Measurements from ENCODE around the gene VWCE. TPM values are rescaled to one million over a fixed set of nuclear protein-coding genes. Genes with fewer than 3 reads are reported as not detected.

Gene VWCE
- total RNA-seq, 2 experiments from 2014 or later, result 5.2 to 6.8 TPM

DNA sequence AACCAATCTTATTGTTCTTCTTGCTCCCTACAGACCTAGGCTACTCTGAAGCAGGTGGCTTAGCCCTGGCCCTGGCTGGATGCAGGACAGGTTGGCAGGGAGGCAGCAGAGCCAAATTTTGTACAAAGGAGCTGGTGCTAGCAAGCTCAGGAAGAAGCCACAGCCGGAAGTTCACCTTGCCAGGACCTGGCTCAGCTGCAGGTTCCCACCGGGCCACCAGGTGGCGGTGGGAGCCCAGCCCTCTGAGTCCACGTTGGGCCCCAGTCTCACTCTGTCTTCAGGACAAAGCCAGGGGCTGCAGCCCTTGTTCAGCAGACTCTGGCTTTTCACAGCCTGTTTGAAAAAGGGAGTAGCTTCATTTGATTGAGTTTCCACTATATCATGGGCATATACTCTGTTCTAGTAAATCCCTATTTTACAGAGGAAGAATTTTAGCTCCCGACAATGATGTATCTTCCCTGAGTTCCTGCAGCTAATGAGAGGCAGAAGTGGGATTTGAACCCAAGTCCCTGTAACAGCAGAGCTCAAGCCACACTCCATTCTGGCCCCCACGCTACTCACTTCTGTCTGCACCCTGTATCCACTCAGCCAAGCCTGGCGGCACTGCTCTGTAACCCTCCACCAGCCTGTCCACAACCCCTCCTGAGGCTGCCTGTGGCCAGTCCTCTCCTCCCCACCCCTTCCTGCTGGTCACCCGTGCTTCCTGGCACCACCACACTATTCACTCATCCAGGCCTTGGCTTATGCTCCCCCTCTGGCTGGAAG lies 41.2 kb upstream of the VWCE start:
- CTCF ChIA-PET, result interaction anchor here (0.6 to 7.4 kb wide), 37 partner anchors 9 to 1723 kb away, joined by 3 to 185 read pairs (median 6); partner anchors contain the start of genes CPSF7, CYB561A3, SDHAF2 and TMEM138
- Mint-ChIP-seq H3K4me3 (no peak overlapping the region), H3K27ac (peak overlapping the region; percentile 86), H3K9me3 (ENCODE audit: low read depth) (no peaks in the 10 kb centered on the region), H3K4me1 (peaks cover 37% of the 10 kb centered on the region), H3K27me3 (no peaks in the 10 kb centered on the region), H3K36me3 (ENCODE audit: low read depth) (peaks cover 33% of the 10 kb centered on the region)
- POLR2A ChIA-PET, result interaction anchor here (0.6 to 1.3 kb wide), 6 partner anchors 14 to 73 kb away, joined by 3 to 15 read pairs (median 5); partner anchors contain the start of genes CYB561A3, TMEM138 and TMEM216
- intact Hi-C loops (cut with DNase I, micrococcal nuclease), result loop anchor here (1.0 to 10.0 kb wide), 7 partner anchors 25 to 788 kb away; partner anchors contain the start of genes CPSF7 (in 1 of the 2), CYB561A3 (in 1 of the 2), INCENP (in 1 of the 2) and TMEM216 (in 1 of the 2)
- DNase-seq (peak; percentile 90), ATAC-seq (peak; percentile 68)

DNA sequence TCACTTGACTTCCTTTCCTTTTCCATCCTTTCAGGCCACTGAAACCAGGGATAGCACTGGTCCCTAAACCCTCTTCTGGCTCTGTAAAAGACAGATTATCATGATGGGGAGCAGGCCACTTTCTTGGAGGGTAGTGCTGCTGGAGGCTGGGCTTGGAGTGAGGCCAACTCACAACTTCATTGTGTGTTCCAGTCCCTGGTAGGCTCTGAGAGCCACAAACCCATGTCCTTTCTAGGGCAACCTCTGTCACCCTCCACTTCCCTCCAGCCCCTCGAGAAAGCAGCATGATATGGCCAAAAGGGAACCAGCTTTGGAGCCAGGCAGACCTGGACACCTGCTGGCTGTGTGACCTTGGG lies 40.2 kb upstream of the VWCE start:
- Mint-ChIP-seq H3K27ac (peak overlapping the region; percentile 55), H3K9me3 (ENCODE audit: low read depth) (no peaks in the 10 kb centered on the region), H3K27me3 (no peaks in the 10 kb centered on the region), H3K4me1 (peaks cover 45% of the 10 kb centered on the region), H3K4me3 (no peak overlapping the region), H3K36me3 (ENCODE audit: low read depth) (peaks cover 38% of the 10 kb centered on the region)
- no peak for DNase-seq
- no peak for ATAC-seq
- ChIA-PET CTCF (interaction anchor here (0.6 to 7.4 kb wide), 19 partner anchors 8 to 111 kb away, joined by 3 to 185 read pairs (median 17); partner anchors contain the start of genes CPSF7, CYB561A3, SDHAF2 and TMEM138), POLR2A (interaction anchor here (0.6 to 1.5 kb wide), 3 partner anchors 8 to 27 kb away, joined by 3 to 15 read pairs (median 3); partner anchors contain the start of genes CYB561A3 and TMEM138)
- intact Hi-C loops (cut with DNase I, micrococcal nuclease), result loop anchor here in 1 of 2 experiments (5.0 to 10.0 kb wide), 2 partner anchors 302 to 789 kb away; partner anchors contain the start of gene INCENP

DNA sequence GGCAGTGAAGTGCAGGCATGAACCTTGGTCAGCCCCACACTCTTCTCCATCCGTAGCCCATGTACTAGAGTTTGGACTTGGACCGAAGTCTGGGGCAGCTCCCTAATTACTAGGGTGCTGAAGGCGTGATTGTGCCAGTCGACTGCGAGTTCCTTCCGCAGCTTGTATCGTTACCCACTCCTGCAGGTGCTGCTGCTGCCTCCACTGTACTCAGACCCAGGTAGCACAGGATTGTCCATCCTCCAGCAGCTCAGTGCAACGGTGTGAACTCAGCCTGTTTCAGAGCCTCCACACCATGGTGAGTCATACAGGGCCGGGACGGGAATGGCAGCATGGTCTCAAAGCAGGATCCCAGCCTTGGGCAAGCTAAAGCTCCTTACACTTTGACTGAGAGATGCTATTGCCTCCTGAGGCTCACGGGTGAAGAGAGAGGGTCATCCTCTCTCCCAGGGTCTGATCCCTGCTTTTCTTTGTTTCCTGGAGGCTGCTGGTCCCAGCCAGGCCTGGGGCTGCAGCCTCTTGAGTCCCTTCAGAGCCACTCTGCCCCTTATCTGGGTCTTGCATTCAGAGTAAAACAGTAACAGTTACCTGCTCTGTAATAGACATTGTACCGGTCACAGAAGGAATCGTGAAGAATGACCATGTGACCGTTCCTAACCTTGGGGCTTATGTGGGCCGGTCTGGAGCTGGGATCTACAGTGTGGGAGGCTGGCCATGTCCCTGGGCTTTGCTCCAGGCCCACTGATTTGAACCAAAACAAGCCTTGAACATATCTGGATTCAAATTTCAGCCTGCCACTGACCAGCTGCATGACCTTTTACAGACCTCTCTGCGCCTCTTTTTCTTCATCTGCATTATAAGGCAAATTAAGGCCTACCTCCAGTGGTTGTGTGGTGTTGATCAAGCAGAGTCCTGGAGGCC lies 39.6 kb upstream of the VWCE start:
- Mint-ChIP-seq H3K9me3 (ENCODE audit: low read depth) (no peaks in the 10 kb centered on the region), H3K4me3 (peak overlapping the region; percentile 97), H3K4me1 (peaks cover 51% of the 10 kb centered on the region), H3K36me3 (ENCODE audit: low read depth) (peaks cover 43% of the 10 kb centered on the region), H3K27me3 (no peaks in the 10 kb centered on the region), H3K27ac (peak overlapping the region; percentile 100)
- ChIA-PET CTCF (interaction anchor here (0.6 to 7.4 kb wide), 13 partner anchors 13 to 101 kb away, joined by 3 to 185 read pairs (median 10); partner anchors contain the start of genes CPSF7, CYB561A3, SDHAF2 and TMEM138), POLR2A (interaction anchor here (0.5 to 2.4 kb wide), 8 partner anchors 23 to 1393 kb away, joined by 3 to 26 read pairs (median 3); partner anchors contain the start of genes CPSF7, CYB561A3, HNRNPUL2 and SDHAF2)
- DNase-seq (peak; percentile 24), ATAC-seq (no peak)
- intact Hi-C loops (cut with DNase I, micrococcal nuclease), result loop anchor here in 1 of 2 experiments (5.0 to 10.0 kb wide), 3 partner anchors 248 to 790 kb away; partner anchors contain the start of genes INCENP and SYT7

DNA sequence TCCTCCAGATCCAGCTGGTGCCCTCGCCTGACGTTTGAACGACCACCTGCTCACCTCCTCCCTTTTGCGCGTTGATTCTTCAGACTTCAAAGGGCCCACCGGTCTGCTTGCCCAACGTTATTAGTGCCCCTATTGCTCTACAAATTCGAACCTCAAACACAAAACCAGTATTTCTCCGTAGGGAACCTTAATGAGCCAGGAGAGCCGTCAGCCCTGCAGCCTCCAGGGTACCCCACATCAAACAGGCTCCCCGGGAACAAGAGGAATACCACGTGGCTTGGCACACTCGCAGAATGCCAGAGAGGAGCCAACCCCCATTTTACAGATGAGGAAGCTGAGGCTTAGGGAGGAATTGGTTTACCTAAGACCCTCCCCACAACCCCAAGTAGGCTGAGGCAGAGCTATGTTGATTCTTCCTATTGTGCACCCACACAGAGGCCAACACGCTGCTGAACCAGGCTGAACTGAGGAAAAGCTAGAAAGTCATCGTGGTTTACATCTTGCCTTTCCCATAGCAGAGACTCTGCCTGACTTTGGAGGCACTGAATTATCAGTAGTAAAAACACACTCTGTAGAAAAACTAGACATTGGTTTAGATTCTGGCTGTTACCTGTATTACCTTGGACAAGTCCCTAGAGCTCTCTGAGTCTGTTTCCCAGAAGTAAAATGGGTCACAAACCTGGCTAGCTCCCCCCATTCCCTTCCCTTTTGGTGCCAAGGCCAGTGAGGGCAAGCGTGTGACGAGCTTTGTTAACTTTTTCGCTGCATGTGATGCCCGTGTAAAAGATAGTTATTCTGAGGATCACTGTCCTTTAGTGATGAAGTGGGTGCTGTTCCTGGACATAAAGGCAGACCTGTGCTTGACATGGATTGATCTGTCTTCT lies 38.7 kb upstream of the VWCE start:
- H3K4me3 Mint-ChIP-seq, result peak overlapping the region; percentile 97
- DNase-seq, result peak; percentile 23

DNA sequence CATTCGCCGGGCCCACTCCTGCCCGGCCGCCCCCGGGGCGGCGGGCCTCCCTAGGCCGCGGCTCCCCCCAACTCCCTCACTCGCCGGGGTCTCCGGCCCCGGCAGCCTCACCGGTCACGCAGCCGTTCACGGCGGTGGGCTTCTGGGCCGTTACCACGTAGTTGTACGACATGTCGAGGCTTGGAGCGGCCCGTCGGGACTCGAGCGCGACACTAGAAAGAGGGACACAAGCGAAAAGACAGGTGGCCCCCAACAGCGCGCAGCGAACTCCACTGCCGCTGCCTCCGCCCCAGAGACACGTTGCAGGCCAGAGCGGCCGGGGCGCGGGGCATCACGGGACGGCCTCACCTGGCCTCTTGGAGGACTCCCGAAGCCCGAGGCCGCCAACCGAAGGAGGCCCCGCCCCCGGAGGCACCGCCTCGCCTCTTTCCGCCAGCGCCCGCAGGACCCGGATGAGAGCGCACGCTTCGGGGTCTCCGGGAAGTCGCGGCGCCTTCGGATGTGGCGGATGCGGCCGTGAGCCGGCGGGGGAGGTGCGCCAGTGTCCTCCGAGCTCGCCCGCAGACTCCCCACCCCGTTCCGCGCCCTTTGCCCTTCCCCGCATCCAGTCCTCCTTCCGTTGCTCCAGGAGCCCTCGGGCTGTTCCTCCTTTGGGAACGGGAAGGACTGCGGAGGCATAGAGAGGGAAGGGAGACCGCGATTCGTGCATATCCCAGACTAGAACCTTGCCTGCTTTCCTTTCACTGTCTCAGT lies 37.9 kb upstream of the VWCE start, which contains the start of the genes DDB1 and TKFC:
TSS of gene DDB1 (minus strand) at position 309 of the 753 bp plus-strand sequence. CDS start at position 172, 137 bp downstream.
TSS of gene TKFC (plus strand) at position 432 of the 753 bp plus-strand sequence. CDS start 1,501 bp downstream, outside the sequence.
- no peaks in the 10 kb centered on the region for H3K9me3 Mint-ChIP-seq (ENCODE audit: low read depth)
- H3K36me3 Mint-ChIP-seq (ENCODE audit: low read depth), result peaks cover 46% of the 10 kb centered on the region
- ChIA-PET POLR2A (interaction anchor here (0.5 to 2.4 kb wide), 5 partner anchors 29 to 174 kb away, joined by 3 to 26 read pairs (median 4); partner anchors contain the start of genes CPSF7, CYB561A3, SDHAF2 and TMEM138), CTCF (interaction anchor here (0.6 to 7.4 kb wide), 13 partner anchors 23 to 501 kb away, joined by 3 to 185 read pairs (median 4); partner anchors contain the start of genes CPSF7, CYB561A3, SDHAF2 and TMEM138)
- no peaks in the 10 kb centered on the region for H3K27me3 Mint-ChIP-seq
- intact Hi-C loops (cut with DNase I, micrococcal nuclease), result loop anchor here (1.0 to 10.0 kb wide), 11 partner anchors 29 to 792 kb away; partner anchors contain the start of genes TMEM138 (in 2 of the 2), CCDC86 (in 1 of the 2), CPSF7 (in 1 of the 2) and INCENP (in 1 of the 2)
- ATAC-seq (peak; percentile 94), DNase-seq (peak; percentile 99)
- H3K27ac Mint-ChIP-seq, result peak within 1 kb of the TSS; percentile 100
- H3K4me3 Mint-ChIP-seq, result peak within 1 kb of the TSS; percentile 97
- peaks cover 64% of the 10 kb centered on the region for H3K4me1 Mint-ChIP-seq

More for the DNA sequence above, 38.7 kb upstream of the VWCE start:
- Mint-ChIP-seq H3K4me1 (peaks cover 58% of the 10 kb centered on the region), H3K9me3 (ENCODE audit: low read depth) (no peaks in the 10 kb centered on the region), H3K36me3 (ENCODE audit: low read depth) (peaks cover 46% of the 10 kb centered on the region), H3K27ac (peak overlapping the region; percentile 100), H3K27me3 (no peaks in the 10 kb centered on the region)
- CTCF ChIA-PET, result interaction anchor here (0.6 to 7.4 kb wide), 16 partner anchors 14 to 502 kb away, joined by 3 to 185 read pairs (median 4); partner anchors contain the start of genes CPSF7, CYB561A3, SDHAF2 and TMEM138
- peak; percentile 1 for ATAC-seq
- POLR2A ChIA-PET, result interaction anchor here (0.5 to 2.4 kb wide), 9 partner anchors 25 to 1394 kb away, joined by 3 to 26 read pairs (median 3); partner anchors contain the start of genes CPSF7, CYB561A3, HNRNPUL2 and SDHAF2
- intact Hi-C loops (cut with DNase I, micrococcal nuclease), result loop anchor here (1.0 to 10.0 kb wide), 11 partner anchors 29 to 791 kb away; partner anchors contain the start of genes TMEM138 (in 2 of the 2), CCDC86 (in 1 of the 2), CPSF7 (in 1 of the 2) and INCENP (in 1 of the 2)

DNA sequence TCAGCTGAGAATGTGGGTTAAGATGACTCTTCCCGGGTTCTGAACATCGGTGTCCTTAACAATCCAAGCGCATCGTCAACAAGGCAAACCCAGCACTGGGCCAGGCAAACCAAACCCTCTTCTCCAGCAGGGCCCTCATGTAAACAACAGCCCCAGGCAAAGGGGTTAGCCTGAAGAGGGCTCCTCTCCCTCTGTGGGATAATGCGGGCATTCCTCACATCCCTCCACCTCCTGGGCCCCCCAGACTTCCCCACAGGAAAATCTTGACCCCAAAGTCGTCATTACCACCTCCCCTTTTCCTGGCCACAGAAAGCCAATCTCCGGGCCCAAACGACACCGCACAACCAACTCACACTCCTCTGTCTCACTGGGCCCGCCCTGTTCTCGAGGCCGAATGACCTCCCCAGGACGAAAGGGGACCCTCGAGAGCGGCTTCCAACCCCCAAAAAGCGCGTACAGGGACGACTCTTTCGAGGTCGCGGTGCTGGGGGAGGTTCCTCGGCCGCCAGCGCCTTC lies 37.2 kb upstream of the VWCE start:
- DNase-seq, result peak; percentile 27
- no peaks in the 10 kb centered on the region for H3K9me3 Mint-ChIP-seq (ENCODE audit: low read depth)
- ATAC-seq, result no peak

DNA sequence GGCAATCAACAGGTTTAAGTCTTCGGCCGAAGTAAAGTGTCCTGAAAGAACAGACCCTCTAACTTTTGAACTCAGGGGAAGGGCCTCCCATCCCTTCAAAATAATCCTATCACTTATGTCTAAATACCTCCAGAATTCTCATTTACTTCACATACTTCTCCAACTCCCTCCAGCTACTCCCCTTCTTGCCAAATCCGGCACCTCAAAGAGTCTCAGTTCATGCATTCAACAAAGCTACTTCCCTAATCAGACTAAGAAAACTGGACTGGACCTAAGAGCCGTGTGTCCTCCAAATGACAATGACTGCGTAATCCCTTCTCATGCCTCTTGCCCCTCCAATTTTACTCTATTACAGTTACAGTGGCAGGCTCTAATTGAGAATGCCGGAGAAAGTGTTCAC lies 36.5 kb upstream of the VWCE start:
- Mint-ChIP-seq H3K36me3 (ENCODE audit: low read depth) (peaks cover 52% of the 10 kb centered on the region), H3K4me3 (peak overlapping the region; percentile 97)
- intact Hi-C loops (cut with DNase I, micrococcal nuclease), result loop anchor here in 1 of 2 experiments (2.0 to 10.0 kb wide), 4 partner anchors 177 to 793 kb away; partner anchors contain the start of genes INCENP, LRRC10B, SYT7 and TMEM109

More for the DNA sequence above, 37.2 kb upstream of the VWCE start:
- Mint-ChIP-seq H3K27ac (peak overlapping the region; percentile 100), H3K4me3 (peak overlapping the region; percentile 97), H3K36me3 (ENCODE audit: low read depth) (peaks cover 52% of the 10 kb centered on the region), H3K27me3 (no peaks in the 10 kb centered on the region), H3K4me1 (peaks cover 70% of the 10 kb centered on the region)
- ChIA-PET CTCF (interaction anchor here (0.8 to 1.6 kb wide), 3 partner anchors 13 to 53 kb away, joined by 3 to 5 read pairs (median 4); no protein-coding TSS in a partner anchor), POLR2A (interaction anchor here (0.5 kb wide), 1 partner anchor 86 kb away, joined by 5 read pairs; no protein-coding TSS in a partner anchor)
- intact Hi-C loops (cut with DNase I, micrococcal nuclease), result loop anchor here in 1 of 2 experiments (2.0 to 10.0 kb wide), 4 partner anchors 176 to 792 kb away; partner anchors contain the start of genes INCENP, LRRC10B, SYT7 and TMEM109

DNA sequence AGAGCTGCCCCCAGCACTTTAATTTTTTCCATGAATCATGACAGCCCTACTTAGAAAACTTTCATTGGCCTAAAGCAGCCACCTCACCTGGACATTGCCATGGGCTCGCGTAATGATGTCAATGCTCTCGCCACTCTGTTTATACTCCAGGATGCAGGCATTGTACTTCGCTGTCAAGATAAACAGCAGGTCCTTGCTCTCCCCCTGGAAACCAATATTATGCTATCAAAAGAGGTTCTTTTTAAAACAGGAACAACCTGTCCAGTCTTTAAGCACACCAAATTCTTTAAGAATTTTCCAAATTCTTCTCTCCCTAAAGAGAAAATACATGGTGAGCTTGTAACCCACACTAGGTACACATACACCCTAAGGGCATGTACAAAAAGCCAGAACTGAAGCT lies 34.8 kb upstream of the VWCE start:
- no peaks in the 10 kb centered on the region for H3K9me3 Mint-ChIP-seq (ENCODE audit: low read depth)
- ChIA-PET POLR2A (no interaction called here), CTCF (interaction anchor here (0.6 to 2.2 kb wide), 7 partner anchors 26 to 310 kb away, joined by 3 to 7 read pairs (median 4); partner anchors contain the start of gene TMEM216)
- peaks cover 65% of the 10 kb centered on the region for H3K36me3 Mint-ChIP-seq (ENCODE audit: low read depth)
- no peak overlapping the region for H3K27ac Mint-ChIP-seq
- intact Hi-C loops (cut with DNase I, micrococcal nuclease), result loop anchor here in 1 of 2 experiments (5.0 to 10.0 kb wide), 2 partner anchors 252 to 795 kb away; partner anchors contain the start of genes INCENP and SYT7
- H3K4me3 Mint-ChIP-seq, result no peak overlapping the region
- DNase-seq, result no peak
- H3K27me3 Mint-ChIP-seq, result no peaks in the 10 kb centered on the region
- peaks cover 55% of the 10 kb centered on the region for H3K4me1 Mint-ChIP-seq
- no peak for ATAC-seq

More for the DNA sequence above, 36.5 kb upstream of the VWCE start:
- DNase-seq, result no peak
- peaks cover 67% of the 10 kb centered on the region for H3K4me1 Mint-ChIP-seq
- no peaks in the 10 kb centered on the region for H3K9me3 Mint-ChIP-seq (ENCODE audit: low read depth)
- POLR2A ChIA-PET, result interaction anchor here (0.8 kb wide), 1 partner anchor 30 kb away, joined by 3 read pairs; the partner anchor contains the start of genes CYB561A3 and TMEM138
- CTCF ChIA-PET, result interaction anchor here (0.8 to 2.2 kb wide), 6 partner anchors 12 to 432 kb away, joined by 3 to 7 read pairs (median 4); partner anchors contain the start of gene TMEM216
- no peak for ATAC-seq
- H3K27me3 Mint-ChIP-seq, result no peaks in the 10 kb centered on the region
- H3K27ac Mint-ChIP-seq, result peak overlapping the region; percentile 100
